Skeletal muscle satellite cell (primary cell): ENCODE data around the gene SLC27A5.

ENCODE experiments used
- H3K27me3 ChIP-seq: 2 replicates; pipeline ENCODE4 v1.7.0; 2013; ENCODE audit warnings: low read length; ENCODE audit not compliant: control insufficient read depth, insufficient read depth
- H3K36me3 ChIP-seq: 2 replicates; pipeline ENCODE4 v1.7.0; 2013; ENCODE audit warnings: mild to moderate bottlenecking, control low read depth, low read length; ENCODE audit not compliant: insufficient read depth
- H3K4me1 ChIP-seq: 2 replicates; pipeline ENCODE4 v1.7.0; 2013; ENCODE audit warnings: low read length; ENCODE audit not compliant: control insufficient read depth, insufficient read depth
- H3K4me2 ChIP-seq: 2 replicates; pipeline ENCODE4 v1.7.0; 2013; ENCODE audit warnings: mild to moderate bottlenecking, low read length
- H3K4me3 ChIP-seq: 2 replicates; pipeline ENCODE4 v1.7.0; 2013; ENCODE audit warnings: low read length
- H3K9ac ChIP-seq: 2 replicates; pipeline ENCODE4 v1.7.0; 2013; ENCODE audit warnings: mild to moderate bottlenecking, low read depth, low read length, moderate library complexity
- H3K9me3 ChIP-seq: replicated peaks from 2 replicates; pipeline ENCODE4 v1.7.0; 2013; ENCODE audit warnings: mild to moderate bottlenecking, control low read depth, low read length

The SLC27A5 gene

DNA sequence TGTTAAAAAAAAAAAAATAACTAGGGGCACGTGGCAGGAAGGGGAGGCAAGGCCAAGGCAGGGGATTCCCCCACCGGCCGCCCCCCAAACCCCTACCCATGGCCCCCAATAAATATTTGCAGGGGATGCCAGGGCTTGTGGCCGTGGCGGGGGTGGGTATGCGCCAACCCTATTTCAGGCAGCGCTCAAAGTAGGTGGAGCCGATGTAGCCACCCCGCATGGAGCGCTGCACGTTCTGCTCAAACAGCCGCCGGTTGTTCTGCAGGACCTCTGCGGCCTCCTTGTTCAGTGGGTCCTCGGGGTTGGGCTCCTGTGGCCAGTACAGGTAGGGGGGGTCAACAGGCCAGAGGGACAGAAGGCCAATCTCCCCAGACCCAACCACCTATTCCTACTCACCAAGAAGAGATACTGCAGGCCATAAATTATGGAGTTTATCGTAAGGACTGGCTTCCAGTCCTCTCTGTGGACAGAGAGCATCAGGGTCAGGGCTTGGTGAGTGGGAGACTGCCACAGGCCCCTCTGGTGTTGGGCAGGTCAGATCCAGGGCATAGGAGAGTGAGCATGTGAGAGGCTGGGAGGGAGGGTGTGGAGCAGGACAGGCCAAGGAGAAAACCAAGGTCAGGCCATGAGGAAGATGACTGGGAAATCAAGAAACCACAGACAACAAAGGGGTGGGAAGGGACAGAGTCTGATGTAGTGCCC, 44.3 kb upstream of the SLC27A5 start:
- H3K4me2 ChIP-seq, result peak overlapping the region; percentile 97
- H3K4me1 ChIP-seq, result peaks cover 39% of the 10 kb centered on the region
- no peaks in the 10 kb centered on the region for H3K9me3 ChIP-seq
- peaks cover 33% of the 10 kb centered on the region for H3K36me3 ChIP-seq
- peak overlapping the region; percentile 94 for H3K4me3 ChIP-seq
- peak overlapping the region; percentile 98 for H3K9ac ChIP-seq
- H3K27me3 ChIP-seq, result no peaks in the 10 kb centered on the region

- peak overlapping the region; percentile 86 for H3K4me3 ChIP-seq
- H3K9ac ChIP-seq, result peak overlapping the region; percentile 92
- peaks cover 40% of the 10 kb centered on the region for H3K36me3 ChIP-seq
- H3K27me3 ChIP-seq, result no peaks in the 10 kb centered on the region
- peaks cover 39% of the 10 kb centered on the region for H3K4me1 ChIP-seq
- peak overlapping the region; percentile 97 for H3K4me2 ChIP-seq
- no peaks in the 10 kb centered on the region for H3K9me3 ChIP-seq
These were observed 43.6 kb upstream of the SLC27A5 start for GRCh38 chr19:58555369-58555885.

GRCh38 chr19:58554494-58555368, 42.9 kb upstream of the SLC27A5 start, which contains the start of gene CHMP2A:
TSS of gene CHMP2A (minus strand) at chr19:58555105. CDS start at chr19:58554212, 893 bp downstream.
- Histone ChIP-seq H3K9me3 (no peaks in the 10 kb centered on the region), H3K27me3 (no peaks in the 10 kb centered on the region), H3K4me1 (peaks cover 34% of the 10 kb centered on the region), H3K4me3 (peak within 1 kb of the TSS; percentile 86), H3K9ac (peak within 1 kb of the TSS; percentile 92), H3K4me2 (peak within 1 kb of the TSS; percentile 97), H3K36me3 (peaks cover 47% of the 10 kb centered on the region)

- H3K27me3 ChIP-seq, result no peaks in the 10 kb centered on the region
- peak overlapping the region; percentile 92 for H3K9ac ChIP-seq
- peaks cover 54% of the 10 kb centered on the region for H3K36me3 ChIP-seq
- H3K4me2 ChIP-seq, result peak overlapping the region; percentile 97
- no peaks in the 10 kb centered on the region for H3K9me3 ChIP-seq
- H3K4me1 ChIP-seq, result peaks cover 28% of the 10 kb centered on the region
- peak overlapping the region; percentile 86 for H3K4me3 ChIP-seq
These were observed 42.2 kb upstream of the SLC27A5 start for GRCh38 chr19:58553799-58554493.

DNA sequence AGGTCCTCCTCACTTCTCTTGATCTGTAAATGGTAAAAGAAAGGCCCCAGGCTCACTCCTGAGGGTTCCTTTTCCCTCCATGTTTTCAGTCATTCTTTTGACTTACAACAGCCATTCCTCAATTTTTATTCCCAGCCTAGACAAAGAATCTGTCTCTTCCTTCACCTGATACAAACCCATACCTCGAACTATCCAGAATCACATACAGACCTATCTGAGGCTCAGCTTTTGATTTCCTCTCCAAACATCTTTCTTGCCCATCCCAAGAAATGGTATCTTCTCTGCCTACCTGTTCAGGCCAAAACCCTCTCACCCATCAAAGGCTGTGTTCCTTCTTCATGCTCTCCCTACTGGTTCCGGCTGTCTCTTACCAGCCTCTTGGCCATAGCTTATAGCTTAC, 40.9 kb upstream of the SLC27A5 start:
- H3K27me3 ChIP-seq, result no peaks in the 10 kb centered on the region
- H3K4me3 ChIP-seq, result no peak overlapping the region
- no peak overlapping the region for H3K4me2 ChIP-seq
- peaks cover 67% of the 10 kb centered on the region for H3K36me3 ChIP-seq
- H3K9me3 ChIP-seq, result no peaks in the 10 kb centered on the region
- H3K4me1 ChIP-seq, result peaks cover 29% of the 10 kb centered on the region
- no peak overlapping the region for H3K9ac ChIP-seq

DNA sequence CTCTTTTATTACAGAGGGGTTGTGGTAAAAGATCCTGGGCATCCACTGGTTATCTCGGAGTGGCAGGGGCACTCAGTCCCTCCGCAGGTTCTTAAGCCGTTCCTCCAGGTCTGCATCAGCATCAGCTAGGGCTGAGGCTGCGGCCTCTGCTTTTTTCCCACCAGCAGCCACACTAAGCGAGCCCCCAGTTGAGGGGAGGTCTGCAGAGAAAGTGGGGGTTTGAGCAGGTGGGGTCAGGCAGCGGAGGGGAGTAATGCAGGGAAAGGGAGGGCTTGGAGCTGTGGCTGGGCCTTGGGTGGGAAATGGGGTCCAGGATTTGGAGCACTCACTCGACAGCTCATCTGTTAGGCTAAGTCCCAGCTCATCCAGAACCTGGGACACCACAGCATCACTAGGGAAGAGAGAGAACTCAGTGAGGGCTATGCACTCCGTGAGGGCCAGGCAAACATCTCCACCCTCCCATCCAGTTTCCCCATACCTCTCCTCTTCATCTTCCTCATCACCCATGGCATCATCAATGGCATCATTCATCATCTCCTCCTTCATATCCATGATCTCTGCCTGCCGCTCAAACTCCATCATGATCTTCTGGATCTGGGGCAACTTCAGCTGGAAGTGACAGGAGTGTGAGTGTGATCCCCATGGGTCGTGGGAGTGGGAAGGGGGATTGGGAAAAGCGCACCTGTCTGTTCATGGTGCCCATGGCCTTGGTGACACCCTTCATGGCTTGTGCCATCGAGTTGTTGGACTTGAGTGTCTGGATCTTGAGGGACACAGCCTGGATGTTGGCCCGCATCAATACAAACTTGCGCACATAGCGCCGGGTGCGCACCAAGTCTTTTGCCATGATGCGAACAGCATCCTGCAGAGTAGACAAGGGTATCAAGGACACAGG, 40.0 kb upstream of the SLC27A5 start:
- H3K36me3 ChIP-seq, result peaks cover 70% of the 10 kb centered on the region
- H3K9me3 ChIP-seq, result no peaks in the 10 kb centered on the region
- H3K27me3 ChIP-seq, result no peaks in the 10 kb centered on the region
- peaks cover 30% of the 10 kb centered on the region for H3K4me1 ChIP-seq
- no peak overlapping the region for H3K4me3 ChIP-seq
- H3K9ac ChIP-seq, result no peak overlapping the region
- no peak overlapping the region for H3K4me2 ChIP-seq

- no peak overlapping the region for H3K9ac ChIP-seq
- no peaks in the 10 kb centered on the region for H3K27me3 ChIP-seq
- peaks cover 68% of the 10 kb centered on the region for H3K36me3 ChIP-seq
- H3K4me1 ChIP-seq, result peaks cover 31% of the 10 kb centered on the region
- H3K4me3 ChIP-seq, result no peak overlapping the region
- no peak overlapping the region for H3K4me2 ChIP-seq
- no peaks in the 10 kb centered on the region for H3K9me3 ChIP-seq
These were observed 39.3 kb upstream of the SLC27A5 start for GRCh38 chr19:58551123-58551497.

GRCh38 chr19:58550362-58551122, 38.8 kb upstream of the SLC27A5 start:
- H3K36me3 ChIP-seq, result peaks cover 71% of the 10 kb centered on the region
- H3K9ac ChIP-seq, result no peak overlapping the region
- H3K4me2 ChIP-seq, result no peak overlapping the region
- no peaks in the 10 kb centered on the region for H3K9me3 ChIP-seq
- H3K4me1 ChIP-seq, result peaks cover 35% of the 10 kb centered on the region
- H3K4me3 ChIP-seq, result no peak overlapping the region
- no peaks in the 10 kb centered on the region for H3K27me3 ChIP-seq

DNA sequence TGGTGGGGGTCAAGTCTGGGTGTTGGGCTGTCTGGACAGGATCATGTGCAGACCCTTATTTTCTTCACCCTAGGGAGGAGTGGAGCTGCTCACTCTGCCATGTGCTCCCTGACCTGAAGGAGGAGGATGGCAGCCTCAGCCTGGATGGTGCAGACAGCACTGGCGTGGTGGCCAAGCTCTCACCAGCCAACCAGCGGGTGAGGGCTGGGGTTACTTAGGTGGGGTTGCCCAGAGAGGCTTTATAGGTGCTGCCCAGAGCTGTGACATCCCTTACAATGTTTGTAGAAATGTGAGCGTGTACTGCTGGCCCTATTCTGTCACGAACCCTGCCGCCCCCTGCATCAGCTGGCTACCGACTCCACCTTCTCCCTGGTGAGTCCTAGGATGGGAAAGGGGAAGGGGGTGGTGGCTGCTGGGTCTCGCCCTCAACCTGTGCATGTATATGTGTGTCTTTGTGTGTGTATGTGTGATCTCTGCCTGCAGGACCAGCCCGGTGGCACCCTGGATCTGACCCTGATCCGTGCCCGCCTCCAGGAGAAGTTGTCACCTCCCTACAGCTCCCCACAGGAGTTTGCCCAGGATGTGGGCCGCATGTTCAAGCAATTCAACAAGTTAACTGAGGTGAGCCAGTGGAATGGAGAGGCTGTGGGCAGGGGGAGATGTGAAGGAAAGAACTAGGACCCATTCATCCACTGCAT, 38.0 kb upstream of the SLC27A5 start:
- Histone ChIP-seq H3K4me3 (no peak overlapping the region), H3K9me3 (no peaks in the 10 kb centered on the region)

More for the DNA sequence above, 38.0 kb upstream of the SLC27A5 start:
- Histone ChIP-seq H3K9ac (no peak overlapping the region), H3K4me1 (peaks cover 30% of the 10 kb centered on the region), H3K4me2 (no peak overlapping the region), H3K36me3 (peaks cover 74% of the 10 kb centered on the region), H3K27me3 (no peaks in the 10 kb centered on the region)
